Measurements from ENCODE around the gene IL12RB2.

DNA sequence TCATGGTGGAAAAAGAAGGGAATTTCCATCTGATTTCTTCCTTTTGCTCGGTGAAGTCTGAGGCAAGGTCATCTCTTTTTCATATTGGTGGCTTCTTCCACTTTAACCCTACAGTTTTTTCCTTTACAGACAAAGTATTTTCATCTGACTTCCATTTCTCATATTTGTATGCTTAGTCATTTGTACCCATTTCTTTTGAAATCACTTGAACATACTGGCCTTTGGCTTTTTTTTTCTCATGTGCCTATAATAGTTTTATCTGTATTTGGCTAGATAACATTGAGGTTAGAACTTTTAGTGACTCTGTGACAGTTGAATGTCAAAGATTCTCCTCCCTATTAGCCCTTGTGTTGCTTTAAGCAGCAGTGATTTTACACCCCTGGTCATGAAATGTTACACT lies 27.7 kb downstream of the IL12RB2 start:
- no peak for TF ChIP-seq RARB (CRISPR knock-in tag; IDR thresholded peaks at IDR 0.05)
- TF ChIP-seq, protein P1, sequence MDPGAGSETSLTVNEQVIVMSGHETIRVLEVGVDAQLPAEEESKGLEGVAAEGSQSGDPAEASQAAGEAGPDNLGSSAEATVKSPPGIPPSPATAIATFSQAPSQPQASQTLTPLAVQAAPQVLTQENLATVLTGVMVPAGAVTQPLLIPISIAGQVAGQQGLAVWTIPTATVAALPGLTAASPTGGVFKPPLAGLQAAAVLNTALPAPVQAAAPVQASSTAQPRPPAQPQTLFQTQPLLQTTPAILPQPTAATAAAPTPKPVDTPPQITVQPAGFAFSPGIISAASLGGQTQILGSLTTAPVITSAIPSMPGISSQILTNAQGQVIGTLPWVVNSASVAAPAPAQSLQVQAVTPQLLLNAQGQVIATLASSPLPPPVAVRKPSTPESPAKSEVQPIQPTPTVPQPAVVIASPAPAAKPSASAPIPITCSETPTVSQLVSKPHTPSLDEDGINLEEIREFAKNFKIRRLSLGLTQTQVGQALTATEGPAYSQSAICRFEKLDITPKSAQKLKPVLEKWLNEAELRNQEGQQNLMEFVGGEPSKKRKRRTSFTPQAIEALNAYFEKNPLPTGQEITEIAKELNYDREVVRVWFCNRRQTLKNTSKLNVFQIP (CRISPR knock-in tag; IDR thresholded peaks at IDR 0.05; ENCODE audit: borderline replicate concordance, low read depth) = no peak
- TF ChIP-seq BACH2 (CRISPR knock-in tag; IDR thresholded peaks at IDR 0.05; ENCODE audit: borderline replicate concordance) = no peak
- TF ChIP-seq ESRRG (CRISPR knock-in tag; IDR thresholded peaks at IDR 0.05) = no peak

Measured in SK-N-SH treated with all-trans-retinoic acid at 6 μM for 48 hours (cell line).